RWPE1 (cell line): Measurements from ENCODE around the gene LRRC37A3.
"Not testable (repeated sequence)": the region's sequence is repeated elsewhere in the genome, so short reads cannot be mapped to it uniquely, and the experiment has no call there.

Source experiments
- CTCF ChIA-PET: fragments of 350-600 bp; sonication (Branson Sonifier 250); formaldehyde crosslinking; extraction: SDS; loops from one replicate; lab custom pipeline; 2021; lab: Yijun Ruan, JAX
- POLR2A ChIA-PET: fragments of 400-600 bp; formaldehyde crosslinking; extraction: SDS; loops from one replicate; lab custom pipeline; 2020; ENCODE audit warnings: antibody characterized with exemption; ENCODE audit not compliant: low non-redundant PET; lab: Yijun Ruan, JAX
- DNase-seq: peaks from one replicate; pipeline ENCODE4 v3.0.0; 2012; ENCODE audit warnings: low spot score
- H3K27ac ChIP-seq: fragments of 450-650 bp; 2 replicates; pipeline ENCODE4 v1.5.1; 2017
- CTCF ChIP-seq: fragments of 450-650 bp; conservative IDR thresholded peaks from 2 replicates; pipeline ENCODE4 v1.5.1; 2017; ENCODE audit warnings: low read depth, mild to moderate bottlenecking

LRRC37A3 gene

GRCh38 chr17:64919289-64920025, at the start of gene LRRC37A3:
Gene LRRC37A3, minus strand, starts transcription at chr17:64919478. Its CDS starts 22,221 bp downstream, at chr17:64897257.
- ChIA-PET CTCF (interaction anchor here (0.6 to 1.1 kb wide), 6 partner anchors 19 to 279 kb away, joined by 3 to 4 read pairs (median 4); no protein-coding TSS in a partner anchor), POLR2A (interaction anchor here (0.6 kb wide), 1 partner anchor 82 kb away, joined by 3 read pairs; no protein-coding TSS in a partner anchor)
- peak; percentile 77 for DNase-seq
- TF ChIP-seq CTCF: peak; percentile 91
- peak within 1 kb of the TSS; percentile 92 for H3K27ac ChIP-seq

- peak; percentile 62 for TF ChIP-seq CTCF
- H3K27ac ChIP-seq: peak overlapping the region; percentile 68
- CTCF ChIA-PET: interaction anchor here (0.7 kb wide), 1 partner anchor 189 kb away, joined by 5 read pairs; no protein-coding TSS in a partner anchor
- POLR2A ChIA-PET: not testable (repeated sequence)
- DNase-seq: peak; percentile 14
Observed at GRCh38 chr17:64965873-64966287, 46.6 kb upstream of the LRRC37A3 start.

- H3K27ac ChIP-seq: peak overlapping the region; percentile 68
Observed at GRCh38 chr17:64965256-64965872, 46.1 kb upstream of the LRRC37A3 start.

GRCh38 chr17:64964796-64965195, 45.5 kb upstream of the LRRC37A3 start:
- ChIA-PET CTCF (no interaction called here), POLR2A (interaction anchor here (0.7 kb wide), 1 partner anchor 1439 kb away, joined by 4 read pairs; no protein-coding TSS in a partner anchor)
- TF ChIP-seq CTCF: no peak
- DNase-seq: no peak
- no peak overlapping the region for H3K27ac ChIP-seq

More at GRCh38 chr17:64965256-64965872, 46.1 kb upstream of the LRRC37A3 start:
- ChIA-PET CTCF (interaction anchor here (0.7 kb wide), 1 partner anchor 189 kb away, joined by 5 read pairs; no protein-coding TSS in a partner anchor), POLR2A (interaction anchor here (0.7 kb wide), 1 partner anchor 1439 kb away, joined by 4 read pairs; no protein-coding TSS in a partner anchor)
- DNase-seq: not testable (repeated sequence)

GRCh38 chr17:64963814-64964213, 44.5 kb upstream of the LRRC37A3 start:
- POLR2A ChIA-PET, H3K27ac ChIP-seq, DNase-seq: not testable (repeated sequence)
- CTCF ChIA-PET: interaction anchor here (0.7 kb wide), 1 partner anchor 14 kb away, joined by 3 read pairs; no protein-coding TSS in a partner anchor

- CTCF ChIA-PET: interaction anchor here (0.6 to 0.8 kb wide), 4 partner anchors 35 to 1735 kb away, joined by 3 to 5 read pairs (median 4); no protein-coding TSS in a partner anchor
- DNase-seq, POLR2A ChIA-PET, H3K27ac ChIP-seq: not testable (repeated sequence)
- peak; percentile 80 for TF ChIP-seq CTCF
Observed at GRCh38 chr17:64961563-64962378, 42.5 kb upstream of the LRRC37A3 start.

GRCh38 chr17:64951877-64952276, 32.6 kb upstream of the LRRC37A3 start:
- TF ChIP-seq CTCF: no peak
- ChIA-PET POLR2A (no interaction called here), CTCF (no interaction called here)

More at GRCh38 chr17:64951877-64952276, 32.6 kb upstream of the LRRC37A3 start:
- H3K27ac ChIP-seq: no peak overlapping the region
- no peak for DNase-seq
